ENCODE results near the gene SMPD3.
A peak's percentile ranks its signal among the peaks of the same experiment; 100 is the strongest.

The SMPD3 gene

DNA sequence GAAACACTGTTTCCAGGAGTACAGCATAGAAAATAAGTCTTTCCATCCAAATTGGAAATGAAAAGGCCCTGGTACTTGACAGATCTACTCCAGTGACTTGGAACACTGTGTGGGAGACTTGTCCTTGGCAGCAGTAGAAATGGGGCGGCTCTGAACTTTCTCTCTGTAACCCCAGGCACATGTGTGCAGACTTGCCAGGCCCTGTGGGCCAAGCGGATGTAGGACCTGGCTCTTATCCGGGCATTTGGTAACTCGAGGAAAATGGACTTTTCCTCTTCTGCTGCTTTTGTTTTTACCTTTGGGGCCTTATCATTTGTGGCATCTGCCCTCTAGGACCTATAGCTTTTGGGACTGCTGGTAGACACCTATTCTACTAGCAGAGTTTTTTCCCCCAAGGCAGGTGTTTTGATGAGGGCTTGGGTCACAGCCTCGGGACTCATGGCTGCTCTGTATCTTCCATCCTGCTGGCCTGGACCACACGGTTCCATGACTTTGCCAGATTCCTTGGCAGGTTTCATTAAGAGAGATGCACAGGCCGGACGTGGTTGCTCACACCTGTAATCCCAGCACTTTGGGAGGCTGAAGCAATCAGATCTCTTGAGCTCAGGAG is 43.5 kb downstream of the SMPD3 start:
- DNase-seq (ENCODE audit: low read depth, low spot score): no peak

DNA sequence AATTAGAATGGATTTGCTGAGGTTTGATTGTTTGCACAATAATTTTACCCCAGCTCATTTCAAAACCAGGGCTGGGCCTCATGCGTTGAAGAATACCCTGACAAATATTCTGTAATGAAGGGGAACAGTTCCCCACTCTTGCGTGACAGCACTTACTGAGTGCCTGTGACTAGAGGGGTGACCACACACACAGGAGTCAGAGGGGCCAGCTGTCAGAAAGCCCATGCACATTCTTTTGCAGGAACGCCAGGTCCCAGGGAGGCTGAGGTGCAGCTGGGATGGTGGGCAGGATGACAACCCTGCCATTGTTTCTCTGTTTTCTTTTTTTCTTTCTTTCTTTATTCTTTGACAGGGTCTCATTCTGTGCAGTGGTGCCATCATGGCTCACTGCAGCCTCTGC is 44.6 kb downstream of the SMPD3 start:
- DNase-seq (ENCODE audit: low read depth, low spot score): no peak

DNA sequence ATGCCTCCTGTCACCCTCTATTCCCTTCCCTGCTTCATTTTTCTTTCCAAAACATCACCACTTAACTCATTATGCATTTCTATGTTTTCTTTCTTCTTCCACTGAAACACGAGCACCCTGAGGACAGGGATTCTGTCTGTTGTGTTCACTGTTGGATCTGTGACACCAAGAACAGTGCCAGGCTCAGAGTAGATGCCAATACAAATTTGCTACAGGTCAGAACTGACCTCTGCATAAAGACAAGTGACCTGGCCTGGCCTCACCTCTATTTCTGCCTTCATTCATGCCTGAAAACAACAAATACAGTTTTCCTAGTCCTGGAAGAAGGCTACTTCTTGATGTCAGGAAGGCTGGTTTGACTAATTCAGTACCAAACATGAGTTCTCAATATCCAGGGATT is 45.1 kb downstream of the SMPD3 start:
- DNase-seq (ENCODE audit: low read depth, low spot score): no peak

DNA sequence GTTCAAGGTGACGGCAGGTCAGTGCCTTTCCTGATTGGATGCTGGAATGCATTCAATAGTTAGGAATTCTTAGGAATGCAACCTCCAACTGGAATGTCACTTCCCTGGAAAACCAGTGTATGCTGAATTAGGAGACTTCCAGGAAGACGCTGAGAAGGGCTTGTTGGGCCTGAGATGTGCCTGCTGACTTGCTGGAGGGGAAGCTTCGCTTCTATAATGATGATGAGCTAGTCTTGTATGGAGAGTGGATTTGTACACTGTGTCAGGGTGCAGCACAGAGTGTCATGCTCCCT is 45.6 kb downstream of the SMPD3 start:
- DNase-seq (ENCODE audit: low read depth, low spot score): no peak

DNA sequence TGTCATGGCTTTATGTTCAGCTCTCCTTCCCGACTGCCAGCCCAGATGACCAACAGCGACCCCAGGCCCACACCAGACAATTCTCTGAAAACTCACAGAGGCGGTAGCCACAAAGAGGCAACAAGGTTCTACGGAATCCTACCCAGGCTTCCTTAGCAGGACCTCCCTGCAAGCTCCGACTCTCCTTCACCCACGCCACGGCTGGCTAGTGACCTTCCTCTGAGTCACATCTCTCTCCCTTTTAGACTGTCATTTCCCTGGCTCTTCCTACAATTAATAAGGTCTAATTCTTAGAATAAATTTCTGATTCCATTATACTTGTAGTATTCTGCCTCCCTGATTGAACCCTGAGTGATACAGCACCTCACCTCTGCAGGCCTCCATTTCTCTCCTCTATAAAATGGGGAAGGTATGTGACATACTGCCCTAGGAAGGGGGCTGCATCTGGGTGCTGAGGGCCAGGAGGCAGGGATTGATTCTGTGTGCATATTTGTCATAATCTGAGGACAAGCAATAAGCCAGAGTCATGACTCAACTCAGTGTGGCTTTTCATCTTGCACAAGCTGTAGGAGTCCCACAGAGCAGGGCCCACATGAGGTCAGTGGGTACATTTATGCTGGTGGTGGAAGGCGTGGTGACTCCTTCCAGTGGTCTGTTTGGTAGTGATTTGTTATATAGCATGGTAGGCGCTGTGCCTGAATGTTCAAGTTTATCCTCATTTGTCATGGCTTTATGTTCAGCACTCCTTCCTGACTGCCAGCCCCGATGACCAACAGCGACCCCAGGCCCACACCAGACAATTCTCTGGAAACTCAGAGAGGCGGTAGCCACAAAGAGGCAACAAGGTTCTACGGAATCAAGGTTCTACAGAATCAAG is 46.2 kb downstream of the SMPD3 start:
- DNase-seq (ENCODE audit: low read depth, low spot score): no peak

DNA sequence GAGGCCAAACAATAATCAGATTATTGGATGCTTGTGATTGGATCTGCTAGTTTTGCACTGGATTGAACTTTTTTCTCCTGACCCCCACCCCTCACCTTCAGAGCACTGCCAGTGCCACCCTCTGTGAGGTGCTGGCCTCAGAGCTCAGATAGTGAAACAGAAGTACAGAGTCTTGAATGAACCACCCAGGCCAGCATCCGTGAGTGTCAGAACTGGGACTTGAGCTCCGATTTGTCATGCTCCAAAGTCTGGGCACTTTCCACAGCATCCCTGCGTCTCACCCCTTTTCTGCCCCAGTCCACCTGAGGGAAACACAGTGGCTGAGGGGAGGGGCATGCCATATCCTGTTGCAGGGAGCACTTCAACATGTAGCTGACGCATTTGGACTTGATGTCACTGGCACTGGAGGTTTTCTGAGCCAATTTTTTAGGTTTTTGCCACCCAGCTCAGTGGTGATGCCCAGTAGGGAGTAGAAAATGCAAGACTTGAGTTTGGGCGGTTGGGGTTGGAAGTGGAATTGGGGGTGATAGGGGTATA is 47.3 kb downstream of the SMPD3 start:
- no peak for DNase-seq (ENCODE audit: low read depth, low spot score)

DNA sequence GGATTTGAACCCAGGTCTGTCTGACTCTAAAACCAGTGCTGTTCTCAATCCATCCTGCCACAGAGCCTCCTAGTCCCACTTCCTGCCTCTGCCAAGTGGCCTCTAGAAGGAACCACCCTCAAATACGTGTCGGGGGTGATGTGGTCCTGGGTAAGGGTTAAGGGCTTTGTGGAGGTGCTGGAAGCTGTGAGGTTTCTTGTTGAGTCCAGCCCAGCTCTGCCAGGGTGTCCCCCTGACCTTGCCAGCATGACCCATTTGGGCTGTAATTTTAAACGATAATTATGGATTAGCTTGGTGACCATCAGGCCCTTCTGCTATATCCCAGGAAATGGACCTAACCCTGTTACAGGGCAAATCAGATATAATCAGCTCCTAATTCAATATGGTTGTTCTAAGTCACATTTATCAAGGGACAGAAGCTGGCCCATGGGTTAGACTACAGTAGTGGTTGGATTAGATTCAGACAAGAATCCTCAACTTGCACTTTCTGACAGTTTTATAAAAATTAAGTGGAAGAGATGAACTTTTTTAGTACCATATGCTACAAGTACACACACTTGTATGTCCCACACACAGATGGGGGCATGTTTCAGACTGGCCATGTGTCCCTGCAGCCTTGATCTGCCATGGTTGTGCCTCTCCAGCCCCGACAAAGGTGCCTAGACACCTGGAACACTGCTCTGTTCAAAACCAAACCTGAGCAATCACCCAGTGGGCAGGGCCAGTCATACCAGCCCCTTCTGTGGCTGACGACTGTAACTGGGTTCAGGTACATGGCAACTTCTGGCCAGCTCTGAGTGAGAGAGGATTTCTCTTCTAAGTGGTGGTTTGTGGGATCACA is 48.0 kb downstream of the SMPD3 start:
- no peak for DNase-seq (ENCODE audit: low read depth, low spot score)

DNA sequence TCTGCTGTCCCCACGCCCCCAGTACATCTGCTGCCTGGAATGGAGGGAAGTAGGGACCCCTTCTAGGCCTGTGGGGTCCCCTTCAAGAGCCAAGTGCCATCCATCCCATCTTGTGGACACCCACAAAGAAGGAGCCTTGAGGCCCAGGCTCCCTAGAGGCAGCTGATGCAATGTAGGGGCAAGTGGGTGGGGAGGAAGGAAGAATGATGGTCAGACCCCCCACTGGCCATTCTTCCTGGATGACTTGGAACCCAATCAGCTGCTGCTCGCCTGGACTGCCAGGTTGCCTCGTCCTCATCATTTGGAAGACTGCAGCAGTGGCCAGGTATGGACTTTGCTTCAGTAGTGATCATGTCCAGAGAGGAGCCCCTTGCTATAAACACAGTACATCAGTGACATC is 48.9 kb downstream of the SMPD3 start:
- no peak for DNase-seq (ENCODE audit: low read depth, low spot score)

DNA sequence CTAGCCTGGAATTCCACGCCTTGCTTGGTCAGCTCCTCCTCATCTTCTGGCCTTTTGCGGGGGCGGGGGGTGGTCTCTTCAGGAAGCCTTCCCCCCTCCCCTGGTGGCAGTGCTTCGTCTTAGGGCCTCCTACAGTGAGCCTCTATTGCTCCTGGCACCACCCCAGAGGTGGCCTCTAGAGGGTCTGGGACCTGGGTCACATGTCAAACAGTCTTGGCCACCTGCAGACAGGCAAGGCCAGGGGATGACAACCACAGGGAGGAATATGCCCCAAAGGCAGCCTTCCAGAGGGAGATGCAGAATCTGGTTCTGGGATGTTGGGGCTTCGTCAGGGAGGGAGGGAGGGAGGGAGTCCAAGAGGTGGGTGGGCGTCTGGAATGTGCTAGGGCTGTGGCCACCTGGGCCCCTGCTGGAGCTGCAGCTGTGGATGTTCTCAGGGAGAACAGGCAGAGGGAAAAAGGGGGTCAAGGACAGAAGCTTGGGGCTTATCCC is 50.6 kb downstream of the SMPD3 start:
- no peak for DNase-seq (ENCODE audit: low read depth, low spot score)

DNA sequence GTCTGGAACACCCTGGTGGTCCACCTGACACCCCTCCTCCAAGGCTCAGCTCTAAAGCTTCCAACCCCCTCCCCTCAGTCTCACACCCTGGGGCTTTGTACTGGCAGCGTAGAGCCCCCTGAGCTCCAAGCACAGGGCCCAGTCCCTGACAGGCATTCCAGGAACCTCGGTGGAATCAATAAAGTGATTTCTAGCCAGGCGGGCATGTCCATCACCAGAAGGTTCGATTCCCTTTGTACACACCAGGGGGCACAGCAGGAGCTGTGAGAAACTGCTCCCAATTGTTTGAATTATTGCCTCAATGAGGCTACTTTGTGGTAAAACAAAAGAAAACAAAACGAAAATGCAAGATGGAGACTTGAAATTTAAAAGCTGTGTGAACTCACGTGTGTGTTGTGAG is 51.8 kb downstream of the SMPD3 start:
- DNase-seq (ENCODE audit: low read depth, low spot score): no peak

DNA sequence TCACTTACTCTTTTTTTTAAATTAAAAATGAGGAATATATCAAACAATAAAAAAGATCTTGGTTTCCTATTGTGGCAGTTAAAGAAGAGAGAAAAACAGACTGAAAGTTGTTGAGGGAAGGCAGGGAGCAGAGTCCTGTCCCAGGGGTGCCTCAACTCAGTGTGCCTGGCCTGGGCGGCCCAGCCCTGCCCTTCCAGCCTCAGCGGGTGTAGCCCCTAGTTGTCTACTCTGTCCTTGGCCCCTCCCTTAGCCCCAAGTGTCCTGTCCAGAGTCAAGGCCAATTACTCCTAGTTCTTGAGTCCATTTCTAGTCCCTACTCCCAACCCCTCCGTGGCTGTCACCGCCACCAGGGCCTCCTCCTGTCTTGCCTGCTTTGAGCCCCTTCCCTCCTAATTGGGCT is 52.5 kb downstream of the SMPD3 start:
- DNase-seq (ENCODE audit: low read depth, low spot score): no peak

DNA sequence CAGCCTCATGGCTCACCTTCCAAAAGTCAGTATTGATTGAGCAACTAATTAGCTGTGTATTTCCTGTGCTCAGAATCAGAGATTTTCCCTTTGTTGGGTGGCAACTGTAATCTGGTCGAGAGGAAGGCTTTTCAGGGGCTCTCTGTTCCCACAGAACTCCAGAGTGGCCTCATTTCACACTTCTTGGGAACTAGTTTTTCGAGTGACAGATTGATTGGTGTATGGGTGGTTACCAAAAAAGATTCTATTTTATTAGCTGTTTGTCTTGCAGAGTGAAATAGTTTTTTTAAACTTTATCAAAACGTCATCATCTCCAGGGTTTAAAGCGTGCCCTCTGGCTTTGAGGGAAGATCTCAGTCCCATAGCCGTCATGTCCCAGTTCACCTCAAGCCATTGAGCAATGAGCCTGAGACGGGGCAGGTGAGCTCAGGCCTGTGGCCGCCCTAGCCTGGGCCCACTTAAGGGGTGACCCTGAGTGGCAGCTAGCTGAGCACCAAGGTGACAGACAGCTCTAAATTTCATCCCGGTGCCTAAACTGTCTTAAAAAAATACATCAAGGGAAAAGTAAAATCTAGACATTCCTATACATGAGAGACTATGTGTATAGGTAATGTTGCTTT is 53.0 kb downstream of the SMPD3 start:
- DNase-seq (ENCODE audit: low read depth, low spot score): no peak

DNA sequence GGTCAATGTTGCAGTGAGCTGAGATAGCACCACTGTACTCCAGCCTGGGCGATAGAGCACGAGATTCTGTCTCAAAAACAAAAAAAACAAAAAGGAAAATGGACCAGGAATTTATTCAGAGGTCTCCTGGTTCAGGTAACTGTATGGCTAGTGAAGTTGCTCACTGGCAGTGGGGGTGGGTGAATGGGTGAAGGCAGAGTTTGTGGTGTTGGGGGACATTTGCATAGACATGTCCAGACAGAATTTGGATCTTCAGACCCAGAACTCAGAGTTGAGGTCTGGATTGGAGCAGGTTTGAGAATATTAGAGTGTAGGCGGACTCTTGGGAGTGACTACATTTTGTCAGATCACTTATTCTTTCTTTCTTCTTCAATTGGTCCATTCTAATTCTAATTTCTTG is 55.0 kb downstream of the SMPD3 start:
- DNase-seq (ENCODE audit: low read depth, low spot score): no peak

DNA sequence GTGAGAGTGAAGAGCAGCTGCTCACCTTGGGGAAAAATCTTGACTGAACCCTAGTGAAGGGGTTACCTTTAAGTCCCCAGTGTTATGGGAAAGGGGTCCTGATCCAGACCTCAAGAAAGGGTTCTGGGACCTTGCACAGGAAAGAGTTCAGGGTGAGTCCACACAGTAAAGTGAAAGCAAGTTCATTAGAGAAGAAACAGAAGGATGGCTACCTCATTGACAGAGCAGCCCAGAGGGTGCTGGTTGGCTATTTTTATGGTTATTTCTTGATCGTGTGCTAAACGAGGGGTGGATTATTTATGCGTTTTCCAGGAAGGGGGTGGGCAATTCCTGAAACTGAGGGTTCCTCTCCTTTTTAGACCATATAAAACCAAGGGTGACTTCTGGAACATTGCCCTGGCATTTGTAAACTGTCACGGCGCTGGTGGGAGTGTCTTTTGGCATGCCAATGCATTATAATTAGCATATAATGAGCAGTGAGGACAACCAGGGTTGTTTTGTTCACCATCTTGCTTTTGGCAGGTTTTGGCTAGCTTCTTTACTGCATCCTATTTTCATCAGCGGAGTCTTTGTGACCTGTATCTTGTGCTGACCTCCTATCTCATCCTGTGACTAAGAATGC is 58.4 kb downstream of the SMPD3 start:
- DNase-seq (ENCODE audit: low read depth, low spot score): no peak

DNA sequence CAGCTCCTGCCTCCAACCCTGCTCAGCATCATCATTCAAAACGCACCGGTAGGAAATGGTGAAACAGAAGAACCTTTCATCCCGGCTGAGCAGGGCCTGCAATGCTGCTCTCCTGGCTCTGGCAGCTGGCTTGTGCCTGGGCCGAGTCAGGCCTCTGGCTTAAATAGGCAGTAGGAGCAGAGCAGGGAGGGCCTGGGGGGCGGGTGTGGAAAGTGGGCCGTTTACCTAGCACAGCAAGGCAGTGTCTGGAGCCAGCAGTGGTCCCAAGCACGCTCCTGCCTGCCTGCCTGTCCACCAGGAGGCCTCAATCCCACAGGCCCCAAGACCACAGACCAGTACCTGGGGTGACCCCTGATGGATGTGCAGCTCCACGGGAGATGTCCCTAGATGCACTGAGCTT is 59.3 kb downstream of the SMPD3 start:
- peak; percentile 63 for DNase-seq (ENCODE audit: low read depth, low spot score)

DNA sequence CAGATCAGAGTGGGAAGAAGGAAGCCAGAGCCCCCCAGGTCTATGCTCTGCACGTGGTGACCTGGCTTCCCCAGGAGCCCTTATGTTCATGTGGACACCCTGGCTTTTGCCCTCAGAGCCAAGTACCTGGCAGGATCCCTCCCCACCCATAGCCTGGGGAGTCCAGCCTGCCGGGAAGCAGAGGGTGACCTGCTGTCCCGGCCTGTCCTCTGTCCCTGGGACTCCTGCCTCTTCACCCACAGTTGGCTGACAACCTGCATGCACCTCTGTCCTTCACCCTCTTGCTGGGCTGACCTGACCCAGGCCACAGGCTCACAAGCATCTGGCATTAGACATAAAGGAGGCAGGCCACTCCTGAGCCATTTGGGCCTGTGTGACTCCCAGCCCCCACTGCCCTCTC is 60.2 kb downstream of the SMPD3 start:
- DNase-seq (ENCODE audit: low read depth, low spot score): no peak

DNA sequence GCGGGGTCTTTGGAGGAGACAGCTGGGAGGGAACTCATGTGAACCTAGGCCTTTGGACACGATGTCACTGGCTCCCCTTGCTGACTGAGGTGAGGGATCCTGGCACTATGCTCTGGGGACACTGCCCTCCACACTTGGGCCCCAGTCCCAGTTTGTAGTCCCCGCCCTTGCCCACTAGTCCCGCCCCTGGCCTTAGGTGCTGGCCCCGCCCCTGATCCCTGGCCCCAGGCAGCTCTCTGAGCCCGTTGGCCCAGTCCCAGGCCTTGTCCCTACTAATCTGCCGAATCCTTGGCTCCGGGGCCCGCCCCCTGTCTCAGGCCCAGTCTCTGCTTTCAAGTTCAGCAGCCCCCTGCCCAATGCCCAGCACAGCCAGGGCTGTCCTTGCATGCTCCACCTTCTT is 61.0 kb downstream of the SMPD3 start:
- no peak for DNase-seq (ENCODE audit: low read depth, low spot score)

DNA sequence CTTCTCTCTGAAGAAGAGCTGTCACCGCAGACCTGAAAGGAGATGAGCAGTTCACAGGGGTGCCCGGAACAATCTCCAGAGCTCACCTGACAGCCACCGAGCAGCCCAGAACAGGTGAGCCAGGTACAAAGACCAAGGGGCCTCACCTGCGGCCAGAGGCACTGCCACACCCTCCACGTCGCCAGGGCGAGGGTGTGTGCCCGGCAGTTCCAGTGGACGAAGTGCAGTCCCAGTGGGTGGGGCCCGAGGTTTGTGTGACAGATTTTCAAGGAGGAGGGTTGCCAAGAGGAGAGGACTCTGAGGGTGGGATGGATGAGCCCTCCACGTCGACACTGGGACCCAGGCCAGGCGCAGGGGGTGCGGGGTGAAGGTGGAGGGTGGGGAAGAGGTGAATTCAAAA is 61.7 kb downstream of the SMPD3 start:
- DNase-seq (ENCODE audit: low read depth, low spot score): no peak

DNA sequence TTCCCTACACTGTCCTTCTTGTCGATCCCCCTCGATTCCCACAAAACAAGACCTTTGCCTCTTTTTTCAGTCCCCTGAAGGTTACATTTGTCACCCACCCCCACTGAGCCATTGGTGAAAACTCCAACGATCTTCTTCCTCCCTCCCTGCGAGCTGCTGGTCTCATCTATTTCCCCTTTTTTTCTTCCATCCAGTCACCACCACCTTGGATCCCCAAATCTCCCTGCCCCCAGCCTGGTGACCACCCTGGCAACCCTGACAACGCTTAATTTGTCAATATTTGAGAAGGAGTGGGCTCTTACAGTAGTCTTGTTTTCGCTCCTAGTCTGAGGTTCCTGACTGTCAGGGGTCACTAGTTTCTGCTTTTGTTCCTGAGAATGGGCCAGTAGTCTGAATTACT is 62.9 kb downstream of the SMPD3 start:
- DNase-seq (ENCODE audit: low read depth, low spot score): no peak

DNA sequence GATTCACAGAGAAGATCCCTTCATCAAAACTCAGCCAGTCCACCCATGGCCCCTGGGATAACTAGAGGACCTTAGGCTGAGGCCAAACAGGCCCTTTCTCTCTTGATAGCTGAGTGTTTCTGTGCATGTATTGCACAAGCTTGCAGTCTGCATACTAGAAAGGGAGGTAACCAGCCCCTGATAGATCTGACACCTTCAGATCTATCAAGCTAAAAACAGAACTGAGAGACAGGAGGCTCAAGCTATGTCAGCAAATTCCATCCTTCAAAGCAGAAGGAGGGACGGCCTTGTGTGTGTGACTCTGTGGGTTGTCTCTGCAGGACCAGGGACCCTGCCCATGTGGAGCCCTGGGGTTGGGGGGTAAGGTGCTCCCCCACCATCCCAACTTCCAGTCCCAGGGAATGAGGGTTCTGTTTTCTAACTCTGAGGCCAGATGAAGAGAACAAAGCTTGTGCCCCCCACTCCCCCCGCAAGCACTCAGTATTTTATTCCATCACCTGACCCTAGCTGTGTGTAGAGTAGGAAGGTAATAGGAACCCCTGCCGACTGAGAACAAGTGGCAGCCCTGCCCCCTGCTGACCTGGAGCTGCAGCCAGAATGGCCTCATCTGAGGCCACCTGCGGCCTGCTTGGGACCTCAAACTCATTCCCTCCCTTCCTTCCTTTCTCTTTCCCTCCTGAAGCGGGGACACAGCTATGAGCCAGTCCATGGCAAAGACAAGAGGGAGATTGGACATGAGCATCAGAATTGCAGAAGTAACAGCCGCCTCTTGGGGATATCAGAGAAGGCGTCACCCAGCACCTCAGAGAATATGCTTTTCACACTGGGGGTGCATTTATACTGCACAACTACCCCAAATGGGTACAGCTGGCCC is 63.8 kb downstream of the SMPD3 start:
- DNase-seq (ENCODE audit: low read depth, low spot score): no peak
